T-helper 2 cell treated with Interferon-gamma antibody and Interleukin-4, amounts not matched to agents 5 μg/mL and 100 μg/mL, for 36 hours (primary cell): ENCODE measurements around the gene INTS15.

ENCODE experiments used
- DNase-seq: peaks from one replicate; pipeline ENCODE4 v3.0.0; 2021; ENCODE audit warnings: low spot score
- H3K27ac Mint-ChIP-seq: one replicate; pipeline ENCODE4 v1.8.0; 2021; ENCODE audit warnings: mild to moderate bottlenecking, mixed read lengths
- H3K27me3 Mint-ChIP-seq: one replicate; pipeline ENCODE4 v1.8.0; 2021; ENCODE audit warnings: low read depth, mixed read lengths
- H3K36me3 Mint-ChIP-seq: one replicate; pipeline ENCODE4 v1.8.0; 2021; ENCODE audit warnings: low read depth, mixed read lengths
- H3K4me1 Mint-ChIP-seq: one replicate; pipeline ENCODE4 v1.8.0; 2021; ENCODE audit warnings: low read depth, mixed read lengths
- H3K4me3 Mint-ChIP-seq: one replicate; pipeline ENCODE4 v1.8.0; 2022; ENCODE audit warnings: mild to moderate bottlenecking, moderate library complexity, mixed read lengths
- H3K9me3 Mint-ChIP-seq: one replicate; pipeline ENCODE4 v1.8.0; 2021; ENCODE audit warnings: mixed read lengths

The INTS15 gene

DNA sequence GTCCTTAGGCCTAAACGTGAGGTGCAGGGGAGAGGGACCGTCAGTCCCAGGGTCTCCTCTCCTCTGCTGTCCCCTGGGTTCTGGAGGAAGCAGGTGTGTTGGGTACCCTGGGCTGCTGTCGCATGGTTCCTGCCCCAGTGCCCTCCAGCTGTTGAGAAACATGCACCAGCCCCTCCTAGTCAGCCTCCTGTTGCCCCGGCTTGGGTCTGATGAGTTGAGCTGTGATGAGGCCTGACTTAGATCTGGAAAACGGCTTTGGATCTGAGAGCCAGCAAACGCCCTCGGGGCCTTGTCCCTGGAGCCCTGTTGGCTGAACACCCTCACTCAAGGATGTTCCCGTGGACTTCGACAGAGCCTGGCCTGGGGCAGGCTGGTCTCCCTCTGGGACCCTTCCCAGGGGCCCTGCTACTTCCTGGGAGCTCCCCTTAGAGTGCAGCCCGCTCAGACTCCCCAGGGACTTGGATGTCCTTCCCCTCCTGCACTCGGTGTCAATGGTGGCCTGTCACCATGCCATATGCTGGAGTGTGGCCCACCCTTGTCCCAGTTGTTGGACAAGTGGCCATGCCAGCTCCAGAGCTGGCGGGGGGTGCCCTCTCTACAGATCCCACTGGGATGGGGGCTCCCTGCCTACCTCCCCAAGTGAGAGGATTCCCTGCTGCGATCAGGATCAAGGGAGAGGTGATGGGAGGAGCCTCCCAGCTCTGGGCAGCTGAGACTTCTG lies 59.6 kb downstream of the INTS15 start:
- Mint-ChIP-seq H3K27me3 (no peaks in the 10 kb centered on the region), H3K27ac (no peak overlapping the region), H3K36me3 (peaks cover 62% of the 10 kb centered on the region)

DNA sequence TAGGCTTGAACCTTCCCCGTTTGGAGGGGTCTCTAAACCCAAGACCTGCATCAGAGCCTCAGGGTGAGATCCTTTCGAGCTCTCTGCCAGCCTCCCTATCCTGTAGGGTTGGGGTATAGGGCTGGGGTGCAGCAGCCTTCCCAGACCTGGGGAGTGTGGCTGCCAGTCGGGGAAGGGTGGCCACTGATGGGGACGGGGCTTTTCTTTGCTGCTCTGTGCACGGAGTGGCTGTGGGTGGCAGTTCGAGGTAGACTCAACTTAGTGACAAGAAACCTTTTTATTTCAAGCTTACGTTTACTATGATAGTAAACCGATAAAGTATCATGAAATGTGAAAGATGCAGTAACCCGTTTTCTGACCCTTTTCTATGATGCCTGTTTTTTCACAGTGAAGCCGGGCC lies 60.3 kb downstream of the INTS15 start:
- no peaks in the 10 kb centered on the region for H3K4me1 Mint-ChIP-seq
- H3K27ac Mint-ChIP-seq: no peak overlapping the region
- no peaks in the 10 kb centered on the region for H3K27me3 Mint-ChIP-seq
- peaks cover 5% of the 10 kb centered on the region for H3K9me3 Mint-ChIP-seq
- peaks cover 62% of the 10 kb centered on the region for H3K36me3 Mint-ChIP-seq
- DNase-seq: no peak
- H3K4me3 Mint-ChIP-seq: no peak overlapping the region

More for the DNA sequence above, 59.6 kb downstream of the INTS15 start:
- no peaks in the 10 kb centered on the region for H3K4me1 Mint-ChIP-seq
- H3K4me3 Mint-ChIP-seq: no peak overlapping the region
- peaks cover 5% of the 10 kb centered on the region for H3K9me3 Mint-ChIP-seq
- DNase-seq: no peak

DNA sequence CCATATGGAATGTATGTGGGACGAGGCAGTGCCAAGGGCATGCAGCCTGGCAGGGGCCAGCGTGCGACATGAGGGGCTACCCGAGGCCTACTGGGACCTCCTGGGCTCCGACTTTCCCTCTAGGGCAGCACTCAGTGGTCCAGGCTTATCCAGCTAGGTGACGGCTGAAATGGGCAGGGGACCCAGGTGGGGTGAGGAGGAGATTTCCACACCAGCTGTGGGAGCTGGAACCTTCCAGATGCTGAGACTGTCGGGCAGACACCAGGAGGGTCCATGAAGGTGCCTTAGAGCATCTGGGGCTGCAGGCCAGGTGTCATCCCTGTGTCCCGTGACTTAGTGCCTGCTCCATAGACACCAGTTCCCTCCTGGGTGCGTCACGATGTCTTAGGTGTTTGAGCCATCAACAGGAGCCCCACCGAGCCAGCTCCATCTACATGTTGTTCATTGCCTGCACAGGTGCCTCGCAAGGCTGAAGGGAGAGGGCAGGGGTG lies 60.7 kb downstream of the INTS15 start:
- Mint-ChIP-seq H3K27ac (no peak overlapping the region), H3K36me3 (peaks cover 66% of the 10 kb centered on the region), H3K4me1 (no peaks in the 10 kb centered on the region), H3K27me3 (no peaks in the 10 kb centered on the region), H3K4me3 (no peak overlapping the region), H3K9me3 (peaks cover 5% of the 10 kb centered on the region)
- no peak for DNase-seq

DNA sequence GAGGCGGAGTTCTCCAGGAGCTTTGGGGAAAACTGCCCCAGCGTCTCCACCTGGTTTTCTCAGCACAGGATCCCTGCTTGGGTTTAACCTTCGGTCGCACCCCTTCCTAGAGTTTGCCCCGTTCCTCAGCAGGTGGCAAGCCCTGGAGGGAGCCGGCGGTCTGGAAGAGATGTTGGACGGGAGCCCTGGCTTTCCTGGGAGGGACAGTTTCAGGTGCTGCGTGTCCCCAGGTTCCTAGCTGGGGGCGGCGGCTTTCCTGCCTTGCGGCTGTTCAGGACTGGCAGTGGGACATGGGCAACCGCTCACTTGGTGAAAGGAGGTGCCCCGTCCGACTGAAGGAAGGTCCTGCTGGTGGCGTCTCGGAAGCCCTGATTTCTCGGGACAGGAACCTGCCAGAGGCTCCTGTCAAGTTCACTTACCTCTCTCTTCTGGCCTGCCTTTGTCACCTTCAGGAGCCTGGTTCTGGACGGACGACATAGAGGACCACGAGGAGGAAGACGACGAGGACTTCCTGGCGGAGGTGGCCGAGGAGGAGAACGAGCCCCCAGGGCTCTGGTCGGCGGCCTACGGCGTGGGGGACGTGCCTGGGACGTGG lies 62.1 kb downstream of the INTS15 start:
- Mint-ChIP-seq H3K4me1 (no peaks in the 10 kb centered on the region), H3K27me3 (no peaks in the 10 kb centered on the region), H3K36me3 (peaks cover 55% of the 10 kb centered on the region), H3K9me3 (peaks cover 5% of the 10 kb centered on the region), H3K4me3 (no peak overlapping the region), H3K27ac (no peak overlapping the region)
- no peak for DNase-seq

DNA sequence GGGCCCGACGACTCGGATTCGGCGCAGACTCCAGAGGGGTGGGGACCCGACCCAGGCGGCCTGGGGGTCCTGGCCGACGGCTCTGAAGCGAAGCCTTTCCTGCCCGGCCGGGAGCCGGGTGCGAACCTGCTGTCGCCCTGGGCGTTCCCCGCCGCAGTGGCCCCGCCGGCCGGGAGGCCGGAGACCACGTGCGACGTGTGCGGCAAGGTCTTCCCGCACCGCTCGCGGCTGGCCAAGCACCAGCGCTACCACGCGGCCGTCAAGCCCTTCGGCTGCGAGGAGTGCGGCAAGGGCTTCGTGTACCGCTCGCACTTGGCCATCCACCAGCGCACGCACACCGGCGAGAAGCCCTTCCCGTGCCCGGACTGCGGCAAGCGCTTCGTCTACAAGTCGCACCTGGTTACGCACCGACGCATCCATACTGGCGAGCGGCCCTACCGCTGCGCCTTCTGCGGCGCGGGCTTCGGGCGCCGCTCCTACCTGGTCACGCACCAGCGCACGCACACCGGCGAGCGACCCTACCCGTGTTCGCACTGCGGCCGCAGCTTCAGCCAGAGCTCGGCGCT lies 62.7 kb downstream of the INTS15 start:
- H3K4me3 Mint-ChIP-seq: no peak overlapping the region
- peaks cover 50% of the 10 kb centered on the region for H3K36me3 Mint-ChIP-seq
- H3K4me1 Mint-ChIP-seq: no peaks in the 10 kb centered on the region
- no peak overlapping the region for H3K27ac Mint-ChIP-seq
- DNase-seq: no peak
- H3K27me3 Mint-ChIP-seq: no peaks in the 10 kb centered on the region
- H3K9me3 Mint-ChIP-seq: peaks cover 5% of the 10 kb centered on the region

DNA sequence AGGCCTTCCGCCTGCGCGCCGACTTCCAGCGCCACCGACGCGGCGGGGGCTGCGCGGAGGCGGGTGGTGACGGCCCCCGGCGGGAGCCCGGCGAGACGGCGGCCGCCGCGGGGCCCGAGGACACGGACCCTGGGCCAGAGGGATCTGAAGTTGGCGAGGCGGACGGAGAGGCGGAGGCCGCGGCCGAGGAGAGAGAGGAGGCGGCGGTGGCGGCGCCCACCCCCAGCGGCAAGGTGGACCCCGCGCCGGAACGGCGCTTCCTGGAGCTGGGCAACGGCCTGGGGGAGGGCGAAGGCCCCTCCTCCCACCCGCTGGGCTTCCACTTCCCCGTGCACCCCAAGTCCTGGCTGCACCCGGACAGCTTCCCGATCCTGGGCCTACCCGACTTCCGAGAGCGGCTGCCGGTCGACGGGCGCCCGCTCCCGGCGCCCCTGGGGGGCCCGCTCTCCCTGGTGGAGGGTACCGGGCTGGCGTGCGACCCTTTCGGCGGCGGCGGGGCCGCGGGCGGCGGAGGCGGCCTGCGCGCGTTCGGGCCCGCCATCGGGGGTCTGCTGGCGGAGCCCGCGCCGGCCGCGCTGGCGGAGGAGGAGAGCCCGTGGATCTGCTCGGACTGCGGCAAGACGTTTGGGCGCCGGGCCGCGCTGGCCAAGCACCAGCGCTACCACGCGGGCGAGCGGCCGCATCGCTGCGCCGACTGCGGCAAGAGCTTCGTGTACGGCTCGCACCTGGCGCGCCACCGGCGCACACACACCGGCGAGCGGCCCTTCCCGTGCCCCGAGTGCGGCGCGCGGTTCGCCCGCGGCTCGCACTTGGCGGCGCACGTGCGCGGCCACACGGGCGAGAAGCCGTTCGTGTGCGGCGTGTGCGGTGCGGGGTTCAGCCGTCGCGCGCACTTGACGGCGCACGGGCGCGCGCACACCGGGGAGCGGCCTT lies 63.5 kb downstream of the INTS15 start:
- Mint-ChIP-seq H3K4me3 (no peak overlapping the region), H3K27ac (no peak overlapping the region), H3K27me3 (no peaks in the 10 kb centered on the region), H3K36me3 (peaks cover 47% of the 10 kb centered on the region), H3K9me3 (peaks cover 5% of the 10 kb centered on the region), H3K4me1 (no peaks in the 10 kb centered on the region)
- no peak for DNase-seq

DNA sequence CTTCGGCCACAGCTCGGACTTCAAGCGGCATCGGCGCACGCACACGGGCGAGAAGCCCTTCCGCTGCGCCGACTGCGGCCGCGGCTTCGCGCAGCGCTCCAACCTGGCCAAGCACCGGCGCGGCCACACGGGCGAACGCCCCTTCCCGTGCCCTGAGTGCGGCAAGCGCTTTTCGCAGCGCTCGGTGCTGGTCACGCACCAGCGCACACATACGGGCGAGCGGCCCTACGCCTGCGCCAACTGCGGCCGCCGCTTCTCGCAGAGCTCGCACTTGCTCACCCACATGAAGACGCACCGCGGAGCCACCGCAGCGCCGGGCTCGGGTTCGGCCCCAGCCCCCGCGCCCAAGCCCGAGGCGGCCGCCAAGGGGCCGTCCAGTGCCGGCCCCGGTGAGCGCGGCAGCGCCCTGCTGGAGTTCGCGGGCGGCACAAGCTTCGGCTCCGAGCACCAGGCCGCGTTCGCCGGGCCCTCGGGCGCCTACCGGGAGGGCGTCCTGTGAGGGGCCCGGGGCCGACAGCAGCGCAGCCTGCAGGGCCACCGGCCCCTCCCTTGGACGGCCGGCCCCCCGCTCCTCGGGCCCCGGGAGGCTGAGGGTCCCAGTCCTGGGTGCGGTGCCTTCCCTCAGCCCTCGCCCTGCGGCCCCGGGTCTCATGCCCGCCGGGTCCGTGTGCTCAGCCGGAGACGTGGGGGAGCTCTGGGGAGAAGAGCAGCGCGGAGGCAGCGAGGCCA lies 64.5 kb downstream of the INTS15 start:
- Mint-ChIP-seq H3K4me3 (no peak overlapping the region), H3K9me3 (peaks cover 5% of the 10 kb centered on the region), H3K4me1 (no peaks in the 10 kb centered on the region), H3K27ac (no peak overlapping the region), H3K36me3 (peaks cover 41% of the 10 kb centered on the region), H3K27me3 (no peaks in the 10 kb centered on the region)
- no peak for DNase-seq

DNA sequence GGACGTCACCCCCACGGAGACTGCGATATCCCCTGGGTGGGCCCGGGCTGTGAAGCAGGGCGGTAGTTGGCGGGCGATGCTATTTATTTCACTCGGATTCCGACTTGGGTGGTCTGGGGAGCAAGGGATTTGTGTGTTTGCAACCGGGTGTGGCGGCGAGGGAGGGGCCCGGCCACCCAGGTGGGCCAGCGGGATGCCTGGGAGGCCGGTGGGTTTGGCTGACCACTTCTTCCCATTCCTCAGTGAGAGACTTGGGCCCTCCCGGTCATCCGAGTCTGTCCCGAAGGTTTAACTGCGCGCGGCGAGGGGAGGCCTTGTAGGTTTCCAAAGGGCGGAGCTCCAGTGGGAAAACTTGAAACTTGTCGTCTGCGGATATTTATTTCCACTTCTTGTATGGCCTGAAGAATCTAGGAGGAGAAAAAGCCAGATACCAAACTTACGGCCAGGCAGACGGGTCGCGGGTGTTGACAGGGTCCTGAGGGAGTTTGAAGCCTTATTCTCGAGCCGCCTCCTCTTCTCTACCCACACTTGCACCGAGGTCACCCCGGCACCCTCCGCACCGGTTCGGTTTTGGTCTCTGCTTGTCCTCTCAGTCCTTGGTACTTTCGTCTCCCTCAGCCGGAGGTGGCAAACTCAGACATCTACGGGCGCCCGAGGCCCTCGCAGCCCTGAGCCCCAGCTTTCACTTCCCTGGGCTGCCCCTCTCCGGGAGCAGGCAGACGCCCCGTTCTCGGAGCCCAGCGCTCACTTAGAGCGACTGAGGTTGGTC lies 65.2 kb downstream of the INTS15 start:
- Mint-ChIP-seq H3K36me3 (peaks cover 33% of the 10 kb centered on the region), H3K4me1 (no peaks in the 10 kb centered on the region), H3K27me3 (no peaks in the 10 kb centered on the region), H3K9me3 (peaks cover 5% of the 10 kb centered on the region), H3K4me3 (no peak overlapping the region), H3K27ac (no peak overlapping the region)
- DNase-seq: no peak

DNA sequence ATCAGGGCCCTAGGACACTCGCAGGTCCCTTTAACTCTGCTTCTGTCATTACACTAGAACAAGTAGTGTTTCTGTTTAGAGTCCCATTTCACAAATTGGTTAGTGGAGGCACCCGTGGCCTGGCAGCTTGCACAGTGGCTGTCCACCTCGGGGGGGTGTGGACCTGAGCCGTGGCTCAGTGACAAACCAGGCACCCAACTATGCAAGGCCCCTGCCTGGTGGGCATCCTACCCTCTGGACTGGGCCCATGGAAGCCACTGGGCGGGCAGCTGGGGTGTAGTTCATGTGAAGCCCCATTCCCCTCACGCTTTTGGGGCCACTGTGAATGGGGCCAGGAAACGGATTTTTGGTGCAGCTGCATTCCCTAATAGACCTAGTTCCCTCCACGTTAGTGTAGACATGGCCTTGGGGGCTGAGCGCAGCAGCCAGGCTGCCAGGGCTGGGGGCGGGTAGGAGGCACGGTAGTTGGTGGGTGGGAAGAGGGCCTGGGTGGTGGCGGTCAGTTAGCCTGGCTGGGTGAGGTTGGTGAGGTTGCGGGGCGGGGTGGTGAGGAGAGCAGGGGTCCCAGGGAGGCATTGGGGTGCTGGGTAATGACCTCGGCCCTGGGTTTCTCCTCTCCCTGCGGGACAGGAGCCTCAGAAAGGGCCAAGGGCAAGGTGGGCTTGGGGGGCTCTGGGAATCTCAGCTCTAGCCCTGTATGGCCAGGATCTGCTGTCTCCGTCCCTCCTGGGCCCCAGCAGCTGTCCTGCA lies 66.0 kb downstream of the INTS15 start:
- H3K27me3 Mint-ChIP-seq: no peaks in the 10 kb centered on the region
- no peaks in the 10 kb centered on the region for H3K4me1 Mint-ChIP-seq
- H3K4me3 Mint-ChIP-seq: no peak overlapping the region
- H3K9me3 Mint-ChIP-seq: peaks cover 1% of the 10 kb centered on the region
- H3K36me3 Mint-ChIP-seq: peaks cover 25% of the 10 kb centered on the region
- no peak overlapping the region for H3K27ac Mint-ChIP-seq
- DNase-seq: no peak

DNA sequence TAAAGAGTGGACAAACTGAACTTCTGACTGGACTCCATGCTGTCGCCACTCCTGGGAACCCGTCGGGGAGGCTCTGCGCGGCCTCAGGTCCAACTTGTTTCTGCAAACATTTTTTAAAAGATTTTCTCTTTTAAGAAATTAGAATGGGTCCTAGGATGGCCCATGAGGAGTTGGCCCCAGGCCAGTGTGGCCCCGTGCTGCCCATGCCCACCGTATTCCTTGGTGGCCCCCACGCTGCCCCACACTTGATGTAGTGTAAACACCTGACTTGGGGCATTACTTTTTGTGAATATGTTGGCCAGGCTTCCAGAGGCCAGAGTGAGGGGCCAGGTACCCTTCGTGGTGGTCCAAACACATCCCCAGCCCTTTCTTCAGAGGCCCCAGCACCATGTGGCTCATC lies 66.6 kb downstream of the INTS15 start:
- no peak for DNase-seq
- Mint-ChIP-seq H3K36me3 (peaks cover 19% of the 10 kb centered on the region), H3K9me3 (no peaks in the 10 kb centered on the region), H3K4me1 (no peaks in the 10 kb centered on the region), H3K27me3 (peaks cover 3% of the 10 kb centered on the region), H3K27ac (no peak overlapping the region), H3K4me3 (no peak overlapping the region)
